Mesenchymal stem cell (in vitro differentiated cells and primary cell): ENCODE measurements around the gene FLT4.
A peak's percentile ranks its signal among the peaks of the same experiment; 100 is the strongest.

ENCODE experiments used
- DNase-seq: peaks from one replicate; pipeline ENCODE4 v3.0.0-alpha.2; 2013
- H2AFZ ChIP-seq: one replicate; pipeline ENCODE4 v1.6.1; 2013; ENCODE audit warnings: low read depth, mild to moderate bottlenecking, control low read depth, inconsistent platforms, low read length, moderate library complexity
- H2AK5ac ChIP-seq: 2 replicates; pipeline ENCODE4 v1.6.1; 2013; ENCODE audit warnings: low read length, moderate library complexity, mild to moderate bottlenecking, inconsistent platforms; ENCODE audit not compliant: severe bottlenecking
- H2BK120ac ChIP-seq: one replicate; pipeline ENCODE4 v1.6.1; 2013; ENCODE audit warnings: low read depth, mild to moderate bottlenecking, inconsistent platforms, low read length, moderate library complexity
- H2BK12ac ChIP-seq, 2 experiments: one replicate each; pipeline ENCODE4 v1.6.1; 2013; ENCODE audit warnings: inconsistent platforms in 2 of 2, low read length in 2 of 2, mild to moderate bottlenecking in 2 of 2, moderate library complexity in 2 of 2, control low read depth in 1 of 2
- H2BK15ac ChIP-seq: one replicate; pipeline ENCODE4 v1.6.1; 2013; ENCODE audit warnings: mild to moderate bottlenecking, low read depth, inconsistent platforms; ENCODE audit not compliant: poor library complexity, severe bottlenecking
- H2BK5ac ChIP-seq: 2 replicates; pipeline ENCODE4 v1.6.1; 2013; ENCODE audit warnings: low read depth, mild to moderate bottlenecking, low read length, control low read depth, inconsistent platforms; ENCODE audit not compliant: poor library complexity, severe bottlenecking
- H3K14ac ChIP-seq, 2 experiments: one replicate each; pipeline ENCODE4 v1.6.1; 2013; ENCODE audit warnings: inconsistent platforms in 2 of 2, low read length in 2 of 2, control low read depth in 1 of 2, mild to moderate bottlenecking in 1 of 2, moderate library complexity in 1 of 2
- H3K18ac ChIP-seq, 2 experiments: one replicate each; pipeline ENCODE4 v1.6.1; 2013; ENCODE audit warnings: inconsistent platforms in 2 of 2, low read length in 2 of 2, control low read depth in 1 of 2, low read depth in 1 of 2, mild to moderate bottlenecking in 1 of 2
- H3K23ac ChIP-seq, 2 experiments: one replicate each; pipeline ENCODE4 v1.6.1; 2013; ENCODE audit warnings: inconsistent platforms in 2 of 2, low read length in 2 of 2, mild to moderate bottlenecking in 2 of 2, moderate library complexity in 2 of 2, control low read depth in 1 of 2
- H3K27ac ChIP-seq: 2 replicates; pipeline ENCODE4 v1.5.1; 2013; ENCODE audit warnings: mild to moderate bottlenecking, moderate library complexity, low read length, control low read depth, inconsistent platforms; ENCODE audit not compliant: poor library complexity, severe bottlenecking
- H3K27me3 ChIP-seq, 2 experiments: 2 replicates each; pipeline versions ENCODE4 v1.6.1 to v1.7.0; 2013; ENCODE audit warnings: low read length in 2 of 2, mild to moderate bottlenecking in 2 of 2, moderate library complexity in 2 of 2, control low read depth in 1 of 2, inconsistent platforms in 1 of 2; ENCODE audit not compliant: control insufficient read depth in 1 of 2, insufficient read depth in 1 of 2
- H3K36me3 ChIP-seq, 2 experiments: 2 replicates each; pipeline versions ENCODE4 v1.6.1 to v1.7.0; 2013; ENCODE audit warnings: low read length in 2 of 2, control low read depth in 1 of 2, inconsistent platforms in 1 of 2, low read depth in 1 of 2, mild to moderate bottlenecking in 1 of 2; ENCODE audit not compliant: insufficient read depth in 2 of 2, control insufficient read depth in 1 of 2
- H3K4ac ChIP-seq, 2 experiments: one replicate each; pipeline ENCODE4 v1.6.1; 2013; ENCODE audit warnings: inconsistent platforms in 2 of 2, low read length in 2 of 2, mild to moderate bottlenecking in 2 of 2, moderate library complexity in 2 of 2, control low read depth in 1 of 2, low read depth in 1 of 2
- H3K4me1 ChIP-seq: 2 replicates; pipeline ENCODE4 v1.6.1; 2013; ENCODE audit warnings: low read depth, low read length, control low read depth; ENCODE audit not compliant: control insufficient read depth, insufficient read depth
- H3K4me2 ChIP-seq: 2 replicates; pipeline ENCODE4 v1.6.1; 2013; ENCODE audit warnings: low read length, mild to moderate bottlenecking, inconsistent platforms; ENCODE audit not compliant: poor library complexity, severe bottlenecking
- H3K4me3 ChIP-seq, 2 experiments: 2 replicates each; pipeline versions ENCODE4 v1.5.1 to v1.7.0; 2013; ENCODE audit warnings: low read length in 2 of 2, mild to moderate bottlenecking in 2 of 2, control low read depth in 1 of 2, low read depth in 1 of 2; ENCODE audit not compliant: insufficient read depth in 1 of 2
- H3K79me1 ChIP-seq: replicated peaks from 2 replicates; pipeline ENCODE4 v1.6.1; 2013; ENCODE audit warnings: mild to moderate bottlenecking, control low read depth, low read length, inconsistent platforms; ENCODE audit not compliant: poor library complexity, severe bottlenecking
- H3K9ac ChIP-seq: 2 replicates; pipeline ENCODE4 v1.7.0; 2013; ENCODE audit warnings: mild to moderate bottlenecking, low read length, moderate library complexity
- H3K9me3 ChIP-seq: 2 replicates; pipeline ENCODE4 v1.7.0; 2013; ENCODE audit warnings: mild to moderate bottlenecking, low read length; ENCODE audit not compliant: control insufficient read depth
- H4K8ac ChIP-seq: one replicate; pipeline ENCODE4 v1.6.1; 2013; ENCODE audit warnings: inconsistent platforms, mild to moderate bottlenecking, low read length, moderate library complexity
- H4K91ac ChIP-seq: one replicate; pipeline ENCODE4 v1.6.1; 2013; ENCODE audit warnings: mild to moderate bottlenecking, low read length, inconsistent platforms
- WGBS: methylation state at CpG from one replicate; pipeline ENCODE4 v1.1.7; 2013; ENCODE audit warnings: mixed read lengths; 5-methylcytosine and 5-hydroxymethylcytosine counted together

The FLT4 gene

DNA sequence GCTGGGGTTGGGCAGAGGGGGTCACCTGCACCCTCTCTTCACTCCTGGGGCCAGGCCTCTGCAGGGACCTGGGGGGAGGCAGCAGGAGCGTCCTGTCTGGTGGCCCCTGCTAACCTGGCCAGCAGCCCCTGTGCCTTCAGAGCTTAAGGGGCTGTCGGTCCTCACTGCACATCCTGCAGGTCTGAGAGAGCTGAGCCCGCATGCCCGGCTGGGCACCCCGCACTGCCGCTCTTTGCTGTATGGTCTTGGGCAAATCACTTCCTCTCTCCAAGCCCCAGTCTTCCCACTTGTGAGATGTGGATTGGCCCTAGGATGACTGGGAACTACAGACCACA, 7.9 kb downstream of the FLT4 start:
- Histone ChIP-seq H4K8ac (no peak overlapping the region), H2AK5ac (no peak overlapping the region), H3K27me3 (peaks cover 43 to 48% of the 10 kb centered on the region in 2 experiments), H3K4me2 (no peak overlapping the region), H3K9me3 (no peaks in the 10 kb centered on the region), H3K9ac (no peak overlapping the region), H3K27ac (no peak overlapping the region), H3K36me3 (no peaks in the 10 kb centered on the region), H3K79me1 (no peaks in the 10 kb centered on the region), H2AFZ (no peak overlapping the region), H3K14ac (no peak overlapping the region), H2BK5ac (no peak overlapping the region), H3K23ac (no peak overlapping the region), H2BK15ac (no peak overlapping the region), H3K18ac (no peak overlapping the region), H2BK12ac (no peak overlapping the region), H3K4ac (no peak overlapping the region), H4K91ac (no peak overlapping the region), H3K4me1 (peaks cover 7% of the 10 kb centered on the region), H2BK120ac (no peak overlapping the region), H3K4me3 (no peak overlapping the region)
- 91% methylated on average over 6 of the region's 6 CpGs for WGBS
- DNase-seq = no peak

GRCh38 chr5:180640861-180641565, 8.4 kb downstream of the FLT4 start:
- Histone ChIP-seq H2BK120ac (no peak overlapping the region), H3K23ac (no peak overlapping the region), H3K36me3 (no peaks in the 10 kb centered on the region), H4K8ac (no peak overlapping the region), H4K91ac (peak overlapping the region; percentile 15), H3K4ac (no peak overlapping the region), H3K9me3 (no peaks in the 10 kb centered on the region), H3K4me2 (no peak overlapping the region), H3K4me1 (peaks cover 12% of the 10 kb centered on the region), H3K79me1 (no peaks in the 10 kb centered on the region), H2BK15ac (no peak overlapping the region), H2BK12ac (no peak overlapping the region), H2AFZ (no peak overlapping the region), H3K27ac (no peak overlapping the region), H3K27me3 (peaks cover 38 to 44% of the 10 kb centered on the region in 2 experiments), H3K9ac (no peak overlapping the region), H2BK5ac (no peak overlapping the region), H3K4me3 (no peak overlapping the region), H3K14ac (no peak overlapping the region), H2AK5ac (no peak overlapping the region), H3K18ac (no peak overlapping the region)
- 91% methylated on average over 16 of the region's 19 CpGs for WGBS
- DNase-seq = no peak

GRCh38 chr5:180640611-180640860, 8.9 kb downstream of the FLT4 start:
- Histone ChIP-seq H3K4ac (no peak overlapping the region), H3K79me1 (no peaks in the 10 kb centered on the region), H3K9me3 (no peaks in the 10 kb centered on the region), H2BK15ac (no peak overlapping the region), H3K27ac (no peak overlapping the region), H3K27me3 (peaks cover 33 to 41% of the 10 kb centered on the region in 2 experiments), H3K9ac (no peak overlapping the region), H3K14ac (no peak overlapping the region), H3K4me1 (peaks cover 14% of the 10 kb centered on the region), H2BK120ac (no peak overlapping the region), H2BK12ac (no peak overlapping the region), H2AFZ (no peak overlapping the region), H3K36me3 (no peaks in the 10 kb centered on the region), H4K8ac (no peak overlapping the region), H3K4me3 (no peak overlapping the region), H2BK5ac (no peak overlapping the region), H4K91ac (no peak overlapping the region), H3K4me2 (no peak overlapping the region), H3K18ac (no peak overlapping the region), H2AK5ac (no peak overlapping the region), H3K23ac (no peak overlapping the region)
- 84% methylated on average over 6 of the region's 6 CpGs for WGBS
- DNase-seq = no peak

DNA sequence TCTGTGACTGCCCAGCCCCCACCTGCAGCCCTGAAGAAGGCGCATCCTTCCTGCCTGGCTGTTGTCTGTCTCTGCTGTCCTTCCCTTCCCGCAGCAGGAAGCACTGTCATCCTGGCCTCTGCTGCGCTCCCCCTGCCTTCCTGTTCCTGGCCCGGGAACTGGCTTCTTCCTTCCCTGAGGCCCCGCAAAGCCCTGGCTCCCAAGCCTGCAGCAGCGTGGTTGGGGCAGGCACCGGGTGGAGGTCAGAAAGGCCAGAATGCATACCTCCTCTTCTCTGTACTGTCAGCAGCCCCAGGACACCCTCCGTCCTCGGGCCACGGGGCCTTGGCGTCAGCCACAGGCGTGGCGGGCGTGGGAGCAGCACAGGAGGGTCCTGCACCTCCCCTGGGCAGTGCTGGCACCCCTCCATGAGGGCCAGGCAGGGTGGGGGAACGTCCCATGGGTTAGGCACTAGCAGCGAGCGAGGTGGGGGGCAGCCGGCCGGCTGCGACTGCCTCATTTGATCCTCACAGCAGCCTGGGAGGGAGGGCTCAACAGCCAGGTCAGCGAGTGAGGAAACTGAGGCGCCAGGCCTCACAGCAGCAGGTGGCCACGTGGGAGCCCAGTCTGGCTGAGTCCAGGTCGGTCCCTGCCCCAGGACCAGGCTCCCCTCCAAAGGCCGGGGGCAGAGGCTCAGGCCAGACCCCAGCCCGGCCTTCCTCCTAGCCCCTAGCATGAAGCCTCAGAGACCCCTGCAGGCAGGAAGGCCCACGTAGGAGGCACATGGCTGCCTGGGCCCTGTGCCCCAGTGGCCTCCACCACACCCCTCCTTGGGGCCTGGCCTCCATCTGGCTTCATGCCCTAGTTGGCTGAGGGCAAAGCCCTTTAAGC, 9.4 kb downstream of the FLT4 start:
- Histone ChIP-seq H3K27ac (no peak overlapping the region), H3K23ac (no peak overlapping the region), H3K9ac (no peak overlapping the region), H3K4me3 (no peak overlapping the region), H3K79me1 (no peaks in the 10 kb centered on the region), H3K14ac (peak overlapping the region in 1 of 2 experiments; percentile 38), H2BK15ac (no peak overlapping the region), H2AFZ (no peak overlapping the region), H3K9me3 (no peaks in the 10 kb centered on the region), H4K91ac (no peak overlapping the region), H3K4me1 (peaks cover 14% of the 10 kb centered on the region), H4K8ac (no peak overlapping the region), H2BK12ac (no peak overlapping the region), H3K18ac (no peak overlapping the region), H3K36me3 (no peaks in the 10 kb centered on the region), H2AK5ac (no peak overlapping the region), H3K4ac (no peak overlapping the region), H3K27me3 (peaks cover 28 to 35% of the 10 kb centered on the region in 2 experiments), H3K4me2 (no peak overlapping the region), H2BK120ac (no peak overlapping the region), H2BK5ac (no peak overlapping the region)
- no peak for DNase-seq
- 71% methylated on average over 27 of the region's 27 CpGs for WGBS
